CD4-positive, alpha-beta memory T cell (primary cell): ENCODE data around the gene CACNA2D2. TPM values are rescaled to one million over a fixed set of nuclear protein-coding genes. Genes with fewer than 3 reads are reported as not detected.
A peak's percentile ranks its signal among the peaks of the same experiment; 100 is the strongest.

ENCODE experiments used
- CTCF ChIA-PET: fragments of 350-600 bp; sonication (Branson Sonifier 250); formaldehyde crosslinking; loops from one replicate; lab custom pipeline; 2021; ENCODE audit warnings: inconsistent platforms; ENCODE audit not compliant: partially characterized antibody; lab: Charles Lee
- POLR2A ChIA-PET: fragments of 350-600 bp; sonication (Branson Sonifier 250); formaldehyde crosslinking; loops from one replicate; lab custom pipeline; 2021; ENCODE audit not compliant: partially characterized antibody; lab: Charles Lee
- DNase-seq, 5 donors: peaks; one replicate each; pipeline versions ENCODE4 v3.0.0 to v3.0.0-alpha.2; 2020 to 2022; ENCODE audit warnings: mixed read lengths in 1 of 5
- H3K27ac ChIP-seq: one replicate; pipeline ENCODE4 v1.7.0; 2013; ENCODE audit warnings: low read depth, low read length
- H3K27me3 ChIP-seq: 2 replicates; pipeline ENCODE4 v1.7.0; 2013; ENCODE audit warnings: mild to moderate bottlenecking, low read length, moderate library complexity; ENCODE audit not compliant: insufficient read depth
- H3K36me3 ChIP-seq: 2 replicates; pipeline ENCODE4 v1.7.0; 2013; ENCODE audit warnings: mild to moderate bottlenecking, low read length, moderate library complexity; ENCODE audit not compliant: insufficient read depth
- H3K4me1 ChIP-seq: 2 replicates; pipeline ENCODE4 v1.7.0; 2013; ENCODE audit warnings: mild to moderate bottlenecking, low read length, moderate library complexity; ENCODE audit not compliant: insufficient read depth
- H3K4me3 ChIP-seq, 2 donors: one replicate each; pipeline ENCODE4 v1.7.0; 2013; ENCODE audit warnings: low read length in 2 of 2, mild to moderate bottlenecking in 1 of 2
- H3K9me3 ChIP-seq, 2 donors: one replicate each; pipeline ENCODE4 v1.7.0; 2013; ENCODE audit warnings: low read length in 2 of 2, control low read depth in 1 of 2; ENCODE audit not compliant: control insufficient read depth in 1 of 2
- H3K27ac Mint-ChIP-seq, 7 donors: one replicate each; pipeline ENCODE4 v1.8.0; 2020 to 2021; ENCODE audit warnings: mixed read lengths in 7 of 7, mild to moderate bottlenecking in 6 of 7, inconsistent platforms in 3 of 7, moderate library complexity in 3 of 7
- H3K27me3 Mint-ChIP-seq, 2 donors: one replicate each; pipeline ENCODE4 v1.8.0; 2020 to 2021; ENCODE audit warnings: mixed read lengths in 2 of 2
- H3K36me3 Mint-ChIP-seq, 2 donors: one replicate each; pipeline ENCODE4 v1.8.0; 2020 to 2021; ENCODE audit warnings: mixed read lengths in 2 of 2, inconsistent platforms in 1 of 2, mild to moderate bottlenecking in 1 of 2
- H3K4me1 Mint-ChIP-seq, 4 donors: one replicate each; pipeline ENCODE4 v1.8.0; 2020 to 2021; ENCODE audit warnings: mixed read lengths in 4 of 4, mild to moderate bottlenecking in 1 of 4
- H3K4me3 Mint-ChIP-seq, 8 donors: one replicate each; pipeline ENCODE4 v1.8.0; 2020 to 2021; ENCODE audit warnings: mixed read lengths in 8 of 8, mild to moderate bottlenecking in 7 of 8, moderate library complexity in 6 of 8, inconsistent platforms in 3 of 8
- H3K9me3 Mint-ChIP-seq, 8 donors: one replicate each; pipeline ENCODE4 v1.8.0; 2020 to 2021; ENCODE audit warnings: mixed read lengths in 8 of 8, mild to moderate bottlenecking in 5 of 8, inconsistent platforms in 3 of 8, moderate library complexity in 1 of 8
- intact Hi-C: fragments of 100-400 bp; cut with micrococcal nuclease; formaldehyde crosslinking; loops from one replicate; pipeline ENCODE4 v1.15.1; 2023
- polyA plus RNA-seq, 2 donors: library from polyadenylated mRNA; unstranded; fragments of 300-500 nt; fragmentation: Illumina TruSeq; gene quantifications; one replicate each; pipeline ENCODE4 v1.2.3, GENCODE V29; 2021
- total RNA-seq, 2 experiments: library from RNA; stranded (reverse); gene quantifications; one replicate each; pipeline ENCODE4 v1.2.3, GENCODE V29; 2021

CACNA2D2 gene
- total and polyA plus RNA-seq, 4 experiments from 2014 or later: 0.24 to 1.9 (median 1.7) TPM; not detected in 1

DNA sequence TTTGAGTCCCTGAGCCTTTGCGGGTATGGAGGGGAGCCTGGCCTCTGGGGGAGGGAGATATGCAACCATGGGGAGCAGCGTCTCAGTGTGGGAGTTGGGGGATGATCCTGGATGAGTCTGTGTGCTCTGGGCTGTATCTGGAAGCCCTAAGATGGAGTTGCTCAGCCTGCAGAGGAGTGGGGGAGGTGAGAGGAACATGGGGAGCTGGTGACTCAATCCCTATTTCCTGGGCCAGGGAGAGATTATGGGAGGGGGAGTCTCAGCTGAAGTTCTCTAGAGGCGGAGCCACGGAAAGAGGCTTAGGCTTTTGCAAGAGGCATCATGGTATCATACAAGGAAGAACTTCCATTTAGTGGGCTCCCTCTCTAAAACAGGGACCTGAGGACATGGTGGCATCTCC lies 84.6 kb downstream of the CACNA2D2 start:
- Histone ChIP-seq H3K4me1 (no peaks in the 10 kb centered on the region), H3K36me3 (no peaks in the 10 kb centered on the region), H3K27ac (no peak overlapping the region), H3K9me3 (no peaks in the 10 kb centered on the region), H3K27me3 (no peaks in the 10 kb centered on the region), H3K4me3 (no peak overlapping the region)
- no peaks in the 10 kb centered on the region for H3K9me3 Mint-ChIP-seq
- peak overlapping the region in 1 of 7 donors; percentile 53 for H3K27ac Mint-ChIP-seq
- peaks cover 0 to 6% (median 3%) of the 10 kb centered on the region in 4 donors for H3K4me1 Mint-ChIP-seq
- no peak overlapping the region for H3K4me3 Mint-ChIP-seq
- CTCF ChIA-PET: no interaction called here
- no peaks in the 10 kb centered on the region for H3K36me3 Mint-ChIP-seq
- no peak for DNase-seq
- intact Hi-C loops: no loop called here
- POLR2A ChIA-PET: no interaction called here
- no peaks in the 10 kb centered on the region for H3K27me3 Mint-ChIP-seq

GRCh38 chr3:50417637-50418033 lies 85.8 kb downstream of the CACNA2D2 start:
- no peaks in the 10 kb centered on the region for H3K36me3 Mint-ChIP-seq
- H3K27ac ChIP-seq: no peak overlapping the region
- no peaks in the 10 kb centered on the region for H3K9me3 ChIP-seq
- no peaks in the 10 kb centered on the region for H3K27me3 Mint-ChIP-seq
- peak overlapping the region in 1 of 7 donors; percentile 88 for H3K27ac Mint-ChIP-seq
- H3K36me3 ChIP-seq: no peaks in the 10 kb centered on the region
- H3K4me1 Mint-ChIP-seq: peaks cover 0 to 6% (median 3%) of the 10 kb centered on the region in 4 donors
- DNase-seq: no peak
- H3K4me3 Mint-ChIP-seq: no peak overlapping the region
- ChIA-PET CTCF (no interaction called here), POLR2A (no interaction called here)
- H3K4me1 ChIP-seq: no peaks in the 10 kb centered on the region
- no peaks in the 10 kb centered on the region for H3K27me3 ChIP-seq
- no peak overlapping the region for H3K4me3 ChIP-seq
- no peaks in the 10 kb centered on the region for H3K9me3 Mint-ChIP-seq
- intact Hi-C loops: no loop called here

DNA sequence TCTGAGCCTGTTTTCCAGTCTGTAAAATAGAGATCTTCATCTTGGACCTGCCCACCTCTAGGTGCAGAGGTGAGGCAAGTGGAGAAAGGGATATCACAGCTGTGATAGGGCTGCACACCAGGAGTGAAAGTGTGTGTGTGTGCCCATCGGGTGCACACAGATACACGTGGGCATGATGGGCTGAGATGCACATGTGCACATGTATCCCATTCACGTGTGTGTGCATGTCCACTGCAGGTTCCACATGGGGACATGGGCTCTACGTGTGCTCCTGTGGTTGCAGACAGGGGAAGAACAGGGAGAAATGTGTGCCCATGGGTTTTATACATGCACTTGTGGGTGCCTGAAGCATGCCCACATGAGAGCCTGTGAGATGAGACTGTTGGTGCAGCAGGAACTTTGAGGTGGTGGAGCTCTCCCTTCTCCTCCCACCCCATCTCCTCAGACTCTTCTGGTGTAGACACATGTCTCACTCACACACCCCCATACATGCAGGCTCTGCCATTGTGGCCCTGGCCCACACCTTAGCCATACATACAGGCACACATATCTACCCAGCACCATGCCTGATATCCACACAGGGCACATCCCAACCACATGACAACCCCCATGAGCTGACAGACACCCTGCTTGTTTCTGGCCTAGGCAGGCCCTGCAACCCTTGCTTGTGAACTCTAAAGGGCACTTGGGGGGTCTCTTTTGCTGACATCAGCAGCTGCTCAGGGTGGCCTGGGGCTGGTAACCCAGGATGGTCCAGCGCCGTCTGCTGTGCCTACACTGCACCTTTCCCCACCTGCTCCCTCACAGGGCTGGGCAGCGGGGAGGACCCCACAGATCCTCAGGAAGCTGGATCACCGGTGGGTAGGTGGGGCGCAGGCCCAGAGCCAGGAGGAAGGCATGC lies 86.4 kb downstream of the CACNA2D2 start:
- Mint-ChIP-seq H3K4me1 (peaks cover 0 to 6% (median 3%) of the 10 kb centered on the region in 4 donors), H3K4me3 (no peak overlapping the region), H3K36me3 (no peaks in the 10 kb centered on the region), H3K27ac (peak overlapping the region in 1 of 7 donors; percentile 54), H3K9me3 (no peaks in the 10 kb centered on the region), H3K27me3 (peaks cover 0 to 1% of the 10 kb centered on the region in 2 donors)
- ChIA-PET POLR2A (no interaction called here), CTCF (interaction anchor here (1.3 kb wide), 1 partner anchor 15 kb away, joined by 3 read pairs; no protein-coding TSS in a partner anchor)
- no peak overlapping the region for H3K4me3 ChIP-seq
- no peaks in the 10 kb centered on the region for H3K9me3 ChIP-seq
- H3K27ac ChIP-seq: no peak overlapping the region
- H3K4me1 ChIP-seq: no peaks in the 10 kb centered on the region
- DNase-seq: no peak
- intact Hi-C loops: no loop called here
- no peaks in the 10 kb centered on the region for H3K27me3 ChIP-seq
- no peaks in the 10 kb centered on the region for H3K36me3 ChIP-seq

- DNase-seq: no peak
- H3K27me3 ChIP-seq: no peaks in the 10 kb centered on the region
- H3K36me3 Mint-ChIP-seq: no peaks in the 10 kb centered on the region
- no peaks in the 10 kb centered on the region for H3K9me3 Mint-ChIP-seq
- H3K4me3 Mint-ChIP-seq: no peak overlapping the region
- POLR2A ChIA-PET: no interaction called here
- H3K4me3 ChIP-seq: no peak overlapping the region
- no peak overlapping the region for H3K27ac ChIP-seq
- peaks cover 0 to 1% of the 10 kb centered on the region in 2 donors for H3K27me3 Mint-ChIP-seq
- H3K4me1 ChIP-seq: no peaks in the 10 kb centered on the region
- CTCF ChIA-PET: interaction anchor here (1.3 kb wide), 1 partner anchor 14 kb away, joined by 3 read pairs; no protein-coding TSS in a partner anchor
- H3K27ac Mint-ChIP-seq: no peak overlapping the region
- peaks cover 0 to 6% (median 3%) of the 10 kb centered on the region in 4 donors for H3K4me1 Mint-ChIP-seq
- H3K9me3 ChIP-seq: no peaks in the 10 kb centered on the region
- intact Hi-C loops: no loop called here
- no peaks in the 10 kb centered on the region for H3K36me3 ChIP-seq
Observed at GRCh38 chr3:50415816-50416215, 87.6 kb downstream of the CACNA2D2 start.

DNA sequence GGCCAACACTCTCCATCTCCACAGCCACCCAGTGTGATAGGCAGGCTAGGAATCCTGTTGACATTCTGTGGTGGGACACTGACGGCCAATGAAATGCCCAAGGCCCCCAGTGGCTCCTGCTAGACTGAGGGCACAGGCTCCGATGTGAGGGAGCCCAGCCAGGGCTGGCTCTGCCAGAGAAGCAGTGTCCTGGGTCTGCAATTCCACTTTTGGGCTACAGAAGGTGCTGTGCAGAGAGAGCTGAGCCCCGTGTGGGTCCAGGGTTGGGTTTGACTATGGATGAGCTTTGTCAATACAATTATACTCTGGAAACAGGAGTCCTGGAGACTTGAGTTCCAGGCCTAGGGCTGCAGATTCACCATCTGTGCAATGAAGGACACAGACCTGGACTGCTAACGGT lies 88.4 kb downstream of the CACNA2D2 start:
- no peaks in the 10 kb centered on the region for H3K9me3 Mint-ChIP-seq
- no peaks in the 10 kb centered on the region for H3K36me3 Mint-ChIP-seq
- Histone ChIP-seq H3K27me3 (no peaks in the 10 kb centered on the region), H3K4me1 (no peaks in the 10 kb centered on the region), H3K4me3 (no peak overlapping the region), H3K27ac (no peak overlapping the region), H3K36me3 (no peaks in the 10 kb centered on the region), H3K9me3 (no peaks in the 10 kb centered on the region)
- DNase-seq: no peak
- intact Hi-C loops: no loop called here
- no peak overlapping the region for H3K4me3 Mint-ChIP-seq
- peaks cover 0 to 6% (median 3%) of the 10 kb centered on the region in 4 donors for H3K4me1 Mint-ChIP-seq
- H3K27ac Mint-ChIP-seq: no peak overlapping the region
- peaks cover 0 to 1% of the 10 kb centered on the region in 2 donors for H3K27me3 Mint-ChIP-seq
- CTCF ChIA-PET: no interaction called here
- POLR2A ChIA-PET: no interaction called here

DNA sequence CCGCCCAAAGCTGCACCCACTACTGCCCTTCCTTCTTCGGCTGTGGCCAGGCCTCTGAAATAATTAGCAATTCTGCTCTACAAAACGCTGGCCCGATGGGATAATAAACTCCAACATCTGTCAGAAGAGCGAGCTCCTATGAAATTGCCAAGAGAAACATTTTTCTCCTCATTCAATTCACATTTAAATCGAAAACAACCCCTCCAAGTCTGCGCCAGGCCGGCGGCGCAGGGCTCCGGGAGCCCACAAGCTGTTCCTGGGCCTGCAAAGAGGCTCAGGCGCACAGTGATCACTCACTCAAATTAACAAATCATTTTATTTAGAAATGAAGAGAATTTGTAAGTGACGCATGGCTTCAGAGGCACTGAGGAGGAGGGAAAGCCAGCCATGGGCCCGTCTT lies 88.8 kb downstream of the CACNA2D2 start:
- Histone ChIP-seq H3K4me1 (no peaks in the 10 kb centered on the region), H3K27me3 (no peaks in the 10 kb centered on the region), H3K4me3 (no peak overlapping the region), H3K36me3 (no peaks in the 10 kb centered on the region), H3K9me3 (no peaks in the 10 kb centered on the region), H3K27ac (no peak overlapping the region)
- Mint-ChIP-seq H3K27ac (no peak overlapping the region), H3K4me1 (peaks cover 0 to 6% (median 3%) of the 10 kb centered on the region in 4 donors), H3K27me3 (peaks cover 0 to 1% of the 10 kb centered on the region in 2 donors), H3K9me3 (no peaks in the 10 kb centered on the region), H3K4me3 (no peak overlapping the region), H3K36me3 (no peaks in the 10 kb centered on the region)
- no peak for DNase-seq
- intact Hi-C loops: no loop called here
- CTCF ChIA-PET: no interaction called here
- POLR2A ChIA-PET: no interaction called here

- peaks cover 0 to 1% of the 10 kb centered on the region in 2 donors for H3K27me3 Mint-ChIP-seq
- Histone ChIP-seq H3K4me3 (no peak overlapping the region), H3K9me3 (no peaks in the 10 kb centered on the region), H3K4me1 (no peaks in the 10 kb centered on the region), H3K36me3 (no peaks in the 10 kb centered on the region), H3K27ac (no peak overlapping the region), H3K27me3 (no peaks in the 10 kb centered on the region)
- intact Hi-C loops: no loop called here
- no peak overlapping the region for H3K4me3 Mint-ChIP-seq
- CTCF ChIA-PET: interaction anchor here (1.5 kb wide), 1 partner anchor 10 kb away, joined by 3 read pairs; no protein-coding TSS in a partner anchor
- POLR2A ChIA-PET: no interaction called here
- no peaks in the 10 kb centered on the region for H3K36me3 Mint-ChIP-seq
- H3K9me3 Mint-ChIP-seq: no peaks in the 10 kb centered on the region
- peaks cover 0 to 6% (median 3%) of the 10 kb centered on the region in 4 donors for H3K4me1 Mint-ChIP-seq
- no peak for DNase-seq
- peak overlapping the region in 1 of 7 donors; percentile 46 for H3K27ac Mint-ChIP-seq
Observed at GRCh38 chr3:50412231-50412754, 91.1 kb downstream of the CACNA2D2 start.
